Measurements from ENCODE around the gene IL1RN. TPM values are rescaled to one million over a fixed set of nuclear protein-coding genes. Genes with fewer than 3 reads are reported as not detected.
A peak's percentile ranks its signal among the peaks of the same experiment; 100 is the strongest.

The IL1RN gene
- total and polyA plus RNA-seq, 2 of the 8 experiments (the other 6 are each of a cell fraction or from before 2014, with no cell fraction given) = not detected

- H3K79me2 ChIP-seq (ENCODE audit: control insufficient read depth in 1 of 2, insufficient read depth in 2 of 2, low read length in 2 of 2) = no peaks in the 10 kb centered on the region
- 51% methylated on average over 8 of the region's 8 CpGs; no CpG with 5 or more reads in 1 of the 2 experiments for WGBS, 2 experiments (ENCODE audit: extremely low coverage in 1 of 2, insufficient coverage in 1 of 2, insufficient read length in 1 of 2, insufficient replicate concordance in 2 of 2, low coverage in 1 of 2, low lambda C conversion rate in 2 of 2, missing lambda C conversion rate in 1 of 2)
- ChIA-PET CTCF (ENCODE audit: partially characterized antibody) (interaction anchor here (0.6 to 12.3 kb wide), 41 partner anchors 8 to 253 kb away, joined by 3 to 253 read pairs (median 6); partner anchors contain the start of genes IL1RN, IL36RN and PSD4), POLR2A (ENCODE audit: partially characterized antibody) (interaction anchor here (0.6 to 1.5 kb wide), 2 partner anchors 56 to 323 kb away, joined by 3 to 4 read pairs; no protein-coding TSS in a partner anchor)
- H3K23ac ChIP-seq (ENCODE audit: insufficient read length) = no peak overlapping the region
- no peak overlapping the region for H2AK5ac ChIP-seq (ENCODE audit: low read depth, low read length)
- no peak overlapping the region for H4K5ac ChIP-seq (ENCODE audit: insufficient read length, low read depth, low read length)
- no peak overlapping the region for H2AFZ ChIP-seq (ENCODE audit: low read length)
- no peak overlapping the region for H3K14ac ChIP-seq (ENCODE audit: insufficient read length)
- no peak overlapping the region for H3K18ac ChIP-seq (ENCODE audit: extremely low read depth, low read length)
- no peak overlapping the region for H3K4me3 ChIP-seq (ENCODE audit: extremely low read depth in 1 of 4, insufficient read depth in 2 of 4, low read depth in 3 of 4, low read length in 4 of 4)
- no peak overlapping the region for H2BK5ac ChIP-seq (ENCODE audit: low read depth, low read length)
- H4K91ac ChIP-seq (replicated peaks; ENCODE audit: insufficient read length, low read length) = no peak overlapping the region
- H3K9ac ChIP-seq (replicated peaks in 1 of 4; ENCODE audit: extremely low read depth in 1 of 4, low read depth in 3 of 4, low read length in 3 of 4) = no peak overlapping the region
- H3K56ac ChIP-seq (replicated peaks; ENCODE audit: insufficient read length, low read depth, low read length) = no peak overlapping the region
- DNase-seq (ENCODE audit: low read depth in 1 of 2, low spot score in 2 of 2) (peak in 1 of 2 experiments; percentile 55), FAIRE-seq (no peak)
- H2BK12ac ChIP-seq (ENCODE audit: low read depth, low read length) = no peak overlapping the region
- no peaks in the 10 kb centered on the region for H3K23me2 ChIP-seq (ENCODE audit: low read depth, low read length)
- no peak overlapping the region for H3K4ac ChIP-seq (replicated peaks; ENCODE audit: insufficient read length, low read depth, low read length)
- no peak overlapping the region for H3K4me2 ChIP-seq (ENCODE audit: insufficient read depth in 1 of 2, low read depth in 2 of 2, low read length in 2 of 2)
- no peaks in the 10 kb centered on the region for H3K27me3 ChIP-seq (replicated peaks in 1 of 4; ENCODE audit: control insufficient read depth in 3 of 4, extremely low read depth in 1 of 4, insufficient read depth in 3 of 4, low read length in 3 of 4)
- no peaks in the 10 kb centered on the region for H3K4me1 ChIP-seq (replicated peaks in 1 of 4; ENCODE audit: control insufficient read depth in 3 of 4, insufficient read depth in 4 of 4, low read length in 3 of 4)
- H4K8ac ChIP-seq (ENCODE audit: extremely low read depth, insufficient read depth, low read length) = no peak overlapping the region
- TF ChIP-seq, protein P1, sequence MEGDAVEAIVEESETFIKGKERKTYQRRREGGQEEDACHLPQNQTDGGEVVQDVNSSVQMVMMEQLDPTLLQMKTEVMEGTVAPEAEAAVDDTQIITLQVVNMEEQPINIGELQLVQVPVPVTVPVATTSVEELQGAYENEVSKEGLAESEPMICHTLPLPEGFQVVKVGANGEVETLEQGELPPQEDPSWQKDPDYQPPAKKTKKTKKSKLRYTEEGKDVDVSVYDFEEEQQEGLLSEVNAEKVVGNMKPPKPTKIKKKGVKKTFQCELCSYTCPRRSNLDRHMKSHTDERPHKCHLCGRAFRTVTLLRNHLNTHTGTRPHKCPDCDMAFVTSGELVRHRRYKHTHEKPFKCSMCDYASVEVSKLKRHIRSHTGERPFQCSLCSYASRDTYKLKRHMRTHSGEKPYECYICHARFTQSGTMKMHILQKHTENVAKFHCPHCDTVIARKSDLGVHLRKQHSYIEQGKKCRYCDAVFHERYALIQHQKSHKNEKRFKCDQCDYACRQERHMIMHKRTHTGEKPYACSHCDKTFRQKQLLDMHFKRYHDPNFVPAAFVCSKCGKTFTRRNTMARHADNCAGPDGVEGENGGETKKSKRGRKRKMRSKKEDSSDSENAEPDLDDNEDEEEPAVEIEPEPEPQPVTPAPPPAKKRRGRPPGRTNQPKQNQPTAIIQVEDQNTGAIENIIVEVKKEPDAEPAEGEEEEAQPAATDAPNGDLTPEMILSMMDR (IDR thresholded peaks at IDR 0.05; ENCODE audit: control extremely low read depth in 1 of 3, insufficient read depth in 1 of 3, low read depth in 1 of 3, low read length in 3 of 3) = peak in 2 of 3 experiments; percentile 65 to 70; a peak in 3 of 4 replicates
- no peak for TF ChIP-seq NANOG (IDR thresholded peaks at IDR 0.05; ENCODE audit: insufficient read depth, low read depth, low read length, poor library complexity, severe bottlenecking)
- TF ChIP-seq ZNF274 (IDR thresholded peaks at IDR 0.05; ENCODE audit: borderline replicate concordance, extremely low read depth, low read length) = no peak
- peak; percentile 64 to 65 for TF ChIP-seq RAD21 (IDR thresholded peaks at IDR 0.05 in 1 of 2, conservative IDR thresholded peaks at IDR 0.05 in 1 of 2; ENCODE audit: low read depth in 2 of 2, low read length in 2 of 2)
- H2BK20ac ChIP-seq (ENCODE audit: low read length) = no peak overlapping the region
- H3K27ac ChIP-seq (ENCODE audit: low read depth, low read length) = no peak overlapping the region
- no peaks in the 10 kb centered on the region for H3K36me3 ChIP-seq (ENCODE audit: control insufficient read depth in 2 of 4, insufficient read depth in 4 of 4, low read length in 3 of 4)
- H3K9me3 ChIP-seq (ENCODE audit: insufficient read depth in 2 of 2, low read depth in 1 of 2, low read length in 1 of 2) = no peaks in the 10 kb centered on the region
- no peaks in the 10 kb centered on the region for H4K20me1 ChIP-seq (replicated peaks in 1 of 2; ENCODE audit: control insufficient read depth in 1 of 2, insufficient read depth in 2 of 2, low read length in 2 of 2)
- H2BK120ac ChIP-seq (replicated peaks; ENCODE audit: low read depth, low read length) = no peak overlapping the region
- no peaks in the 10 kb centered on the region for H3K79me1 ChIP-seq (ENCODE audit: low read depth, low read length)
- no peak overlapping the region for H2BK15ac ChIP-seq (ENCODE audit: low read length)
Observed at GRCh38 chr2:113136828-113137775, 9.7 kb downstream of the IL1RN start.

Data from H1 (cell line).